ENCODE measurements around the gene CHPF.
A peak's percentile ranks its signal among the peaks of the same experiment; 100 is the strongest.

Gene CHPF

DNA sequence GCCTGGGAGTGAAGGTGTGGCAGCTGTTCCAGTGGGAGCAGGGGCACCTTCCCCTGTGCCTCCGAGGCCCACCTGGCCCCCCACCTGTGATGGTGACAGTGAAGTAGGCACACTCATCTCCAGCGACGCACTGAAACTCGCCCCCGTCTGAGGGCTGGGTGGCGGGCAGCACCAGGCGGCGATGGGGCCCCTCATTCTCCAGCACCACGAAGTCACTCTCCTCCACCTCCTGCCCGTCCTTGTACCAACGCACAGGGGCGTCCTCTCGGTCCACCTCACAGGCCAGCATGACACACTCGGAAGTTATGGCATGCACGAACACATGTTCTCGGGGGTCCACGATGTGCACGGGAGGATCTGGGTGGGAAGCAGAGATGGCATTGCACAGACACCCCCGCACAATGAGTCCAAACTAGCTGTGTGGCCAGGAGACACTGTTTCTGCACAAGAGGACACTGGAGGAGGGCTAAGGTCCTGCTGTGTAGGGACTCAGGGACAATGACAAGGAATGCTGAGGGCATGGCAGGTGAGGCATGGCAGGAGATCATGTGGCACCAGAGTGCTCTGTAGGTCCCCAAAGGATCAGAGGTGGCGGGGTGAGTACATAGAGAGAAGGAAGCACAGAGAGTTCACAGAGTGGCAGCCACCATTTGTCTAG lies 19.8 kb upstream of the CHPF start:
- TF ChIP-seq, protein P1, sequence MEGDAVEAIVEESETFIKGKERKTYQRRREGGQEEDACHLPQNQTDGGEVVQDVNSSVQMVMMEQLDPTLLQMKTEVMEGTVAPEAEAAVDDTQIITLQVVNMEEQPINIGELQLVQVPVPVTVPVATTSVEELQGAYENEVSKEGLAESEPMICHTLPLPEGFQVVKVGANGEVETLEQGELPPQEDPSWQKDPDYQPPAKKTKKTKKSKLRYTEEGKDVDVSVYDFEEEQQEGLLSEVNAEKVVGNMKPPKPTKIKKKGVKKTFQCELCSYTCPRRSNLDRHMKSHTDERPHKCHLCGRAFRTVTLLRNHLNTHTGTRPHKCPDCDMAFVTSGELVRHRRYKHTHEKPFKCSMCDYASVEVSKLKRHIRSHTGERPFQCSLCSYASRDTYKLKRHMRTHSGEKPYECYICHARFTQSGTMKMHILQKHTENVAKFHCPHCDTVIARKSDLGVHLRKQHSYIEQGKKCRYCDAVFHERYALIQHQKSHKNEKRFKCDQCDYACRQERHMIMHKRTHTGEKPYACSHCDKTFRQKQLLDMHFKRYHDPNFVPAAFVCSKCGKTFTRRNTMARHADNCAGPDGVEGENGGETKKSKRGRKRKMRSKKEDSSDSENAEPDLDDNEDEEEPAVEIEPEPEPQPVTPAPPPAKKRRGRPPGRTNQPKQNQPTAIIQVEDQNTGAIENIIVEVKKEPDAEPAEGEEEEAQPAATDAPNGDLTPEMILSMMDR (IDR thresholded peaks at IDR 0.05; ENCODE audit: unreplicated experiment in 3 of 3), result no peak
- peak overlapping the region in 2 of 3 experiments; percentile 42 to 47 for H3K4me3 Mint-ChIP-seq
- H3K4me1 Mint-ChIP-seq, result peaks cover 61% of the 10 kb centered on the region
- H3K36me3 Mint-ChIP-seq (ENCODE audit: low read depth), result peaks cover 65% of the 10 kb centered on the region
- no peaks in the 10 kb centered on the region for H3K27me3 Mint-ChIP-seq (ENCODE audit: low read depth)
- peak overlapping the region in 1 of 3 experiments; percentile 43 for H3K27ac Mint-ChIP-seq
- no peaks in the 10 kb centered on the region for H3K9me3 Mint-ChIP-seq

DNA sequence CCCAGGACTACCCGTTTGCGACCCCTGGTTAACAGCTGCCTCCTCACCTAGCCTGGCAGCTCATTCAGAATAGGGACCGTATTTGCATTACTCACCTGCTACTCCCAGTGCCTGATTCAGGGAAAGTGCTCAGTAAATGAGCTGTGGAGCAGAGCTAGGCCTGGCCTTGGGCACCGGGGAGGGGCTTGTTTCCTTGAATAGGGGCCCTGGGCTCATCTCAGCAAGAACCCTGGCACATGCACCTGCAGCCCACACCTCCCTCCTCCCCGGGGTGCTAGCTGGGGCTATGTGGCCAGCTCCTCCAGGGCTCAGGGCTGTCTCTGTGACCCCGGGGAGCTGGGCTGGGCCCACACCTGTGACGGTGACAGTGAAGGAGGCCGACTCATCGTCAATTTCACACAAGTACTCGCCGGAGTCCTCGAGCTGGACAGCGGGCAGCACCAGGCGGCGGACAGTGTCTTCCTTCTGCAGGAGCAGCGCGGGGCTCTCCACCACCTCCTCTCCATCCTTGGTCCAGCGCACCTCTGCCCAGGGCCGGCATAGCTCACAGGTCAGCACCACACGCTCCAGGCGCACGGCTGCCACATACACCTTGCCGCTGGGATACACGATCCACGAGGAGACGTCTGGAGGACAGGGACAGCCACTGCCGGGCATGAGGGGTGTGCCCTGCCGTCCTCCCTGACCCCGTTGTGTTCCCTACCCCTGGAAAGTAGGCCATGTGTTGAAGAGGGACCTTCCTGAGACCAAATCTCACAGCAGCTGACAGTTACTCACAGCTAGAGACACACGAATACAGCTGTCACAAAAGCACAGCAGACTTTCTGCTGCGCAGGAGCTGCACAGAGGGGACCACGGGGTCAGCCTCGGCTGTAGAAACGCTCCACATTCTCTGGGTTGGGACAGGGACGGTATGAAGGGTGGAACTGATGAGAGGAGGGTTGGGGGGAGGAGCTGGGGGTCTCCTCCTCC lies 18.7 kb upstream of the CHPF start:
- Mint-ChIP-seq H3K4me3 (peak overlapping the region in 2 of 3 experiments; percentile 48 to 71), H3K36me3 (ENCODE audit: low read depth) (peaks cover 62% of the 10 kb centered on the region), H3K27ac (peak overlapping the region; percentile 44 to 90 (median 67)), H3K27me3 (ENCODE audit: low read depth) (no peaks in the 10 kb centered on the region), H3K9me3 (no peaks in the 10 kb centered on the region), H3K4me1 (peaks cover 56% of the 10 kb centered on the region)
- TF ChIP-seq, protein P1 (IDR thresholded peaks at IDR 0.05; ENCODE audit: unreplicated experiment in 3 of 3), result no peak

DNA sequence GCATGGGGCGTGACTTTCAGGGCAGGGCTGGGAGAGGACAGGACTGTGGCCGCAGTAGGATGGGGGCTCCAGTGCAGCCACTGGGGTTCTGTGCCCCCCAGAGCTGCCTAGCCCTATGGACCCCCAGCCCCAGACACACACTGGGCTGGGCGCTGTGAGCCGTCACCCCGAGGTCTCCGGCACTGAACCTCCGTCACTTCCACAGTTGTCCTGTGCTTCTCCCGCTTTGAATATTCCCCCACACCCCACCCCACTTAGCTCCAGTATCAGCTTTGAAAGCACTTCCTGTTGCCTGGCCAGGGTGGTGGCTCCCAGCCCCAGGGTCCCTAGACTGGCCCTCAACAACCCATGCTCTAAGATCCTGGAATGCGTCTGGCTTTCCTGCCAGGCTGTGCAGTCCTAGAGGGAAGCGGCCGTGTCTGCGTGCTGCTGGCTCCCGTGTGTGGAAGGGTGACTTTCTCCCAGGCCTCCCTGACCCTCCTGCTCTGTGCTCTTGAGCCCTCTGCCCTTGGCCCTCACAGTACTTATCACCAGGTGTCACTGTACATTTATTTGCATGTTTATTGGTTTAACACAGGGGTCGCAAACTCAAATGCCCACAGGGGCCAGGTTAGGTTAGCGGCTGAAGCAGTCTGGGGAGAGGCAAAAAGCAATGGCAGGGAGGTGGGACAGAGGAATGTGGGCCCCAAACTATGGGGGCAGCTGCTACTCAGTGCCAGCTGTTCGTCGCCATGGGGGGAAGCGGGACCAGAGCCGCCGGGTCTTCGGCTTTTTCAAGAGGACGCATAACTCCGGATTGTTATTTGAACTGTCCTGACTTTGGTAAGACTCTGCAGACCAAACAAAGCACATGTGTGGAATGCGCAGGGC lies 17.8 kb upstream of the CHPF start:
- H3K27me3 Mint-ChIP-seq (ENCODE audit: low read depth), result no peaks in the 10 kb centered on the region
- no peaks in the 10 kb centered on the region for H3K9me3 Mint-ChIP-seq
- H3K4me3 Mint-ChIP-seq, result peak overlapping the region in 2 of 3 experiments; percentile 41 to 47
- peaks cover 58% of the 10 kb centered on the region for H3K36me3 Mint-ChIP-seq (ENCODE audit: low read depth)
- TF ChIP-seq, protein P1 (IDR thresholded peaks at IDR 0.05; ENCODE audit: unreplicated experiment in 3 of 3), result no peak
- peak overlapping the region; percentile 44 to 90 (median 79) for H3K27ac Mint-ChIP-seq
- peaks cover 50% of the 10 kb centered on the region for H3K4me1 Mint-ChIP-seq

DNA sequence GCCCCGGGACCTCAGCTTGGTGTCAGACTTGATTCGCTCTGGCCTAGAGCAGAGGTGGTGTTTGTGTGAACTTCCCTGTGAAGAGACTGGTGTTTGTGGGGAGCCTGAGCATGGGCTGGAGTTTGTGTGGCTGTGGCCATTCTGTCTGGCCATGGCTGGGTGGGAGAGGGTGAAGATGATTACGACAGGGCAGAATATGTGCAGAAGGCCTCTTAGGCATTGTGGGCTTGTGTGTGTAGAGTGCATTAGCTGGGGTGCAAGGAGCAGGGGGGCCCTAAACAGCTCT lies 17.2 kb upstream of the CHPF start:
- Mint-ChIP-seq H3K9me3 (no peaks in the 10 kb centered on the region), H3K36me3 (ENCODE audit: low read depth) (peaks cover 52% of the 10 kb centered on the region), H3K4me3 (no peak overlapping the region), H3K27ac (peak overlapping the region in 2 of 3 experiments; percentile 44 to 90), H3K4me1 (peaks cover 44% of the 10 kb centered on the region), H3K27me3 (ENCODE audit: low read depth) (no peaks in the 10 kb centered on the region)
- TF ChIP-seq, protein P1 (IDR thresholded peaks at IDR 0.05; ENCODE audit: unreplicated experiment in 3 of 3), result no peak

DNA sequence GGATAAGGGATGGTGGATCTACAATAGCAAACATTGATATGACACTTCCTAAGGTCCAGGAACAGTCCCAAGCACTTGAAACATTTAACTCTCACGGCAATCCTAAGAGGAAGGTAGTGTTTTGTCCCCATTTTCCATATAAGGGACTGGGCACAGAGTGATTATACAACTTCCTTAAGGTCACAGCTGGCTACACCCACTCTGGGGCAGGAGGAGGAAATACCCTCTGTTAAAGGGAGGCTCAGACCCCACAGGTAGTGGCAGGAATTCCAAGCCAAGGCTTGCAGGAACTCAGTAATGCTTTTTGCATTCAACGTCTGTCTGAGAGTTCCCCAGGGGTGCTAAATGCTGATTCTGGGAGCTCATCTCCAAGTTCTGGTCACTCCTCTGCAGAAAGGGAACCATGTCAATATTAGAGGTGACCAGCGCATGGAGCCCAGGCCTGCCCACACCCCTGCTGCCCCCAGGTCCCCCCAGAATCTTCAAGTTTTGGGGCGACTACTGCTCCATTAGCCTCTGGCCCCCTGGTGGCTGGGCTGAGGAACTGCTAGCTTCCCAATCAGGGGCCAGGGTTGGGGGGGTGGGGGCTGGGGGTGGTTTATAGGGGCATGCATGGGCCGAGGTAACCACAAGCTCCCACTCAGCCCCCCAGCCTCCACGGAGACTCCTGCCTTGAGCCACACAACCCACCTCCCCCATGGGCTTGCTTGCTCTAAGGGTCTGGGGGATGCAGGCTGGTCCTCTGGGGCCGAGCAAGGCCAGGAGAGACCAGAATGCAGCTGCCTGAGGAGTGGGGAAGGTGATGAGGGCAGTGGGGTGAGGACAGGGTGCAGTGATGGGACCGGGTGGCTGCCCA lies 16.7 kb upstream of the CHPF start:
- TF ChIP-seq, protein P1 (IDR thresholded peaks at IDR 0.05; ENCODE audit: unreplicated experiment in 3 of 3), result peak; percentile 64 to 68 (median 68)
- Mint-ChIP-seq H3K36me3 (ENCODE audit: low read depth) (peaks cover 49% of the 10 kb centered on the region), H3K9me3 (no peaks in the 10 kb centered on the region), H3K27me3 (ENCODE audit: low read depth) (no peaks in the 10 kb centered on the region), H3K27ac (peak overlapping the region in 2 of 3 experiments; percentile 44 to 90), H3K4me3 (no peak overlapping the region), H3K4me1 (peaks cover 42% of the 10 kb centered on the region)
